RWPE1 (cell line): Measurements from ENCODE around the gene DMAC1.

Source experiments
- CTCF ChIA-PET: fragments of 350-600 bp; sonication (Branson Sonifier 250); formaldehyde crosslinking; extraction: SDS; loops from one replicate; lab custom pipeline; 2021; lab: Yijun Ruan, JAX
- POLR2A ChIA-PET: fragments of 400-600 bp; formaldehyde crosslinking; extraction: SDS; loops from one replicate; lab custom pipeline; 2020; ENCODE audit warnings: antibody characterized with exemption; ENCODE audit not compliant: low non-redundant PET; lab: Yijun Ruan, JAX
- DNase-seq: peaks from one replicate; pipeline ENCODE4 v3.0.0; 2012; ENCODE audit warnings: low spot score
- H3K27ac ChIP-seq: fragments of 450-650 bp; 2 replicates; pipeline ENCODE4 v1.5.1; 2017
- CTCF ChIP-seq: fragments of 450-650 bp; conservative IDR thresholded peaks from 2 replicates; pipeline ENCODE4 v1.5.1; 2017; ENCODE audit warnings: low read depth, mild to moderate bottlenecking

The DMAC1 gene

GRCh38 chr9:7828334-7828733 lies 28.8 kb upstream of the DMAC1 start:
- CTCF ChIA-PET = interaction anchor here (0.6 to 0.7 kb wide), 2 partner anchors 21 to 1434 kb away, joined by 3 to 6 read pairs; no protein-coding TSS in a partner anchor
- POLR2A ChIA-PET = no interaction called here
- TF ChIP-seq CTCF = no peak
- no peak overlapping the region for H3K27ac ChIP-seq
- DNase-seq = no peak

DNA sequence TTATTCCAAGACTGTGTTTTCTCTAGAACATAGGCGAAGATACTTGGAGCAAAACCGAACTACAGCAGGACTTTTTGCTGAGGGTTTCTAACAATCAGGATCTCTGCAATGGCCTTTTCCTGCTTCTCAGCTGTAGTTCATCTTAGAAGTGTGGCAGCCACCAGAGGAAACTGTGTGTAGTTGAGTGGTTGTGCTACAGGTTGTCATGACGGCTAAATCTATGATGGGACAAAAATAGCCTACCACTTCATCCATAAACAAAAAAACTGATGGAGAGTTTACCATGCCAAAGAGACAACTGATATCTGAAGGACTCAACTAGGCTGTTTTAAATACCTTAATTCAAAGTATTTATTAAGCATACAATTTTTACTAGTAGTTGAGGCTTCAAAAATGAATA lies 28.2 kb upstream of the DMAC1 start:
- TF ChIP-seq CTCF = no peak
- DNase-seq = no peak
- CTCF ChIA-PET = no interaction called here
- POLR2A ChIA-PET = no interaction called here
- H3K27ac ChIP-seq = no peak overlapping the region

DNA sequence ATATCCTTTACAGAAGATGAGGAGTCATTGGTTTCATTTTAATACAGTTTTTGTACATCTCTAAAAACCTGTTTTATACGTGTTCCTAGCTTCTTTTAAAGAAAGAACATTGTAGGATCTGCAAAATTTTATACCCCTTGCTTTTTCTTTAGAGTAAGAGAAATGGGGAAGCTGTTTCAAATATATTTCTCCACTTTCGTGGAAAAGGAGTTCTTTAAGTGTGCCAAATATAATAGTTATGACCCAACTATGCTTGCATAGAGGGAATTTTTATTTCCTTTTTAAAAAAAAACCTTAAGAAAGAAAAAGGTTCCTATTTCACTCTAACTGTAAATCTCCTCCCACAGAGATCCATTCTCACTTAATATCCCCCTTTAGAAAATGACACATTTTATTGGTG lies 27.5 kb upstream of the DMAC1 start:
- no peak for TF ChIP-seq CTCF
- ChIA-PET POLR2A (no interaction called here), CTCF (no interaction called here)
- no peak for DNase-seq
- no peak overlapping the region for H3K27ac ChIP-seq

DNA sequence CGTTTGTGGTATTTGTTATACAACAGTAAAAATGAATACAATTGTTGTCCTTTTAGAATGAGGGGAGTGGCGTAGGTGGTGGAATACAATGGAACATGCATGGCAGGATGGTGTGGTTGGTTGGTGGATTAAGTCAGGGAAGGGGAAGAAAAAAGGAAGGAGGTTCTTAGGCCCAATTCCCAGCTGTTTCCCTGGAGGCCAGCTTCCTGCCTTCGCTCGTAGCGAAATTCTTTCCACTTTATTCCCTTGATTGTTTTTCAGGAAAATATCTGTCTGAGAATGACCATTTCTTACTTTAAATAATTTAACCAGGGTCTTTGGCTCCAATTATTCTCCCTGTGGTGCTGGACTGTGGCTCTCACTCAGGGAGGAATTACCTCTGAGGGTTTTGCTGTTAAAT lies 24.1 kb upstream of the DMAC1 start:
- no peak for TF ChIP-seq CTCF
- no peak overlapping the region for H3K27ac ChIP-seq
- no peak for DNase-seq
- POLR2A ChIA-PET = no interaction called here
- CTCF ChIA-PET = no interaction called here

- no peak for TF ChIP-seq CTCF
- ChIA-PET CTCF (no interaction called here), POLR2A (no interaction called here)
- H3K27ac ChIP-seq = no peak overlapping the region
- DNase-seq = no peak
Measured at GRCh38 chr9:7819984-7820383, 20.4 kb upstream of the DMAC1 start.

GRCh38 chr9:7816021-7816420 lies 16.4 kb upstream of the DMAC1 start:
- DNase-seq = no peak

More at GRCh38 chr9:7816021-7816420, 16.4 kb upstream of the DMAC1 start:
- POLR2A ChIA-PET = no interaction called here
- CTCF ChIA-PET = interaction anchor here (0.6 kb wide), 1 partner anchor 731 kb away, joined by 3 read pairs; no protein-coding TSS in a partner anchor
- no peak for TF ChIP-seq CTCF
- no peak overlapping the region for H3K27ac ChIP-seq
